Tibial nerve (tissue), 4 donors: ENCODE measurements around the gene SCPEP1. TPM values are rescaled to one million over a fixed set of nuclear protein-coding genes. Genes with fewer than 3 reads are reported as not detected.

Source experiments
- DNase-seq, 2 donors: peaks; one replicate each; pipeline ENCODE4 v3.0.0-alpha.2; 2019; ENCODE audit warnings: low spot score in 2 of 2
- H3K27ac ChIP-seq, 4 donors: fragments of 200-600 bp; sonication (generic) in 3 of 4; one replicate each; pipeline ENCODE4 v1.5.1; 2017 to 2019; ENCODE audit warnings: mild to moderate bottlenecking in 1 of 4
- H3K27me3 ChIP-seq, 2 donors: fragments of 200-600 bp; sonication (generic) in 1 of 2; one replicate each; pipeline versions ENCODE4 v1.5.1 to v1.6.0; 2017 to 2019
- H3K36me3 ChIP-seq, 3 donors: fragments of 200-600 bp; sonication (generic); one replicate each; pipeline ENCODE4 v1.5.1; 2018 to 2019
- H3K4me1 ChIP-seq, 4 donors: fragments of 200-600 bp; sonication (generic) in 3 of 4; one replicate each; pipeline ENCODE4 v1.5.1; 2017 to 2019
- H3K4me3 ChIP-seq, 4 donors: fragments of 200-600 bp; sonication (generic) in 3 of 4; one replicate each; pipeline ENCODE4 v1.5.1; 2017 to 2019; ENCODE audit warnings: mild to moderate bottlenecking in 1 of 4, moderate library complexity in 1 of 4
- H3K9me3 ChIP-seq, 4 donors: fragments of 200-600 bp; sonication (generic) in 3 of 4; one replicate each; pipeline ENCODE4 v1.5.1; 2017 to 2019
- CTCF ChIP-seq, 5 experiments: fragments of 200-600 bp in 3 of 5; fragments of 450-650 bp in 2 of 5; sonication (generic) in 3 of 5; IDR thresholded peaks; one replicate each; pipeline ENCODE4 v1.5.1; 2016 to 2019; ENCODE audit warnings: antibody characterized with exemption in 5 of 5, mild to moderate bottlenecking in 3 of 5, moderate library complexity in 2 of 5
- EP300 ChIP-seq, 2 donors: sonication (generic); formaldehyde crosslinking; IDR thresholded peaks; one replicate each; pipeline ENCODE4 v1.6.1; 2017; ENCODE audit warnings: antibody characterized with exemption in 2 of 2, mild to moderate bottlenecking in 1 of 2
- POLR2A ChIP-seq, 2 donors: fragments of 450-650 bp; IDR thresholded peaks; one replicate each; pipeline ENCODE4 v1.6.1; 2017; ENCODE audit warnings: antibody characterized with exemption in 2 of 2, mild to moderate bottlenecking in 2 of 2, moderate library complexity in 2 of 2
- WGBS, 2 donors: methylation state at CpG; one replicate each; pipeline ENCODE4 v1.1.5; 2018; 5-methylcytosine and 5-hydroxymethylcytosine counted together
- total RNA-seq, 4 donors: library from RNA; depleted of rRNA; stranded (reverse); fragments of >200 nt; gene quantifications; one replicate each; pipeline ENCODE4 v1.1.0, GENCODE V29; 2016

The SCPEP1 gene
- total RNA-seq: 10 to 100 TPM; 50.5 to 70.6 (median 57.2) TPM

GRCh38 chr17:56977673-56978395, at the start of gene SCPEP1:
Gene SCPEP1 (plus strand): TSS chr17:56978131. CDS start chr17:56978160, 29 bp downstream.
- DNase-seq: peak; percentile 74 to 76
- H3K9me3 ChIP-seq: no peaks in the 10 kb centered on the region
- peaks cover 0 to 20% (median 9%) of the 10 kb centered on the region in 4 donors for H3K4me1 ChIP-seq
- TF ChIP-seq EP300 (IDR thresholded peaks at IDR 0.05): peak in 1 of 2 donors; percentile 80
- TF ChIP-seq POLR2A (IDR thresholded peaks at IDR 0.05): peak; percentile 43 to 75
- TF ChIP-seq CTCF (IDR thresholded peaks at IDR 0.05): no peak
- H3K27me3 ChIP-seq: no peaks in the 10 kb centered on the region
- H3K4me3 ChIP-seq: peak within 1 kb of the TSS; percentile 43 to 65 (median 56)
- WGBS, 2 donors: 0 to 1% methylated on average over 29 of the region's 42 CpGs
- H3K36me3 ChIP-seq: peaks cover 0 to 20% (median 0%) of the 10 kb centered on the region in 3 donors
- peak within 1 kb of the TSS; percentile 29 to 78 (median 54) for H3K27ac ChIP-seq

- 93 to 96% methylated on average over 2 of the region's 2 CpGs for whole genome bisulfite sequencing, 2 donors
- H3K9me3 ChIP-seq: no peaks in the 10 kb centered on the region
- H3K36me3 ChIP-seq: no peaks in the 10 kb centered on the region
- H3K27ac ChIP-seq: no peak overlapping the region
- TF ChIP-seq CTCF (IDR thresholded peaks at IDR 0.05): no peak
- no peak for TF ChIP-seq EP300 (IDR thresholded peaks at IDR 0.05)
- TF ChIP-seq POLR2A (IDR thresholded peaks at IDR 0.05): no peak
- H3K4me1 ChIP-seq: no peaks in the 10 kb centered on the region
- no peaks in the 10 kb centered on the region for H3K27me3 ChIP-seq
- DNase-seq: no peak
- H3K4me3 ChIP-seq: no peak overlapping the region
Observed at GRCh38 chr17:56928586-56928985, 49.3 kb upstream of the SCPEP1 start.

GRCh38 chr17:56929362-56929969, 48.5 kb upstream of the SCPEP1 start:
- Histone ChIP-seq H3K27me3 (no peaks in the 10 kb centered on the region), H3K27ac (no peak overlapping the region), H3K4me3 (no peak overlapping the region), H3K9me3 (no peaks in the 10 kb centered on the region), H3K4me1 (no peaks in the 10 kb centered on the region), H3K36me3 (peaks cover 0 to 8% (median 0%) of the 10 kb centered on the region in 3 donors)
- no peak for DNase-seq
- TF ChIP-seq POLR2A (IDR thresholded peaks at IDR 0.05) (no peak), EP300 (IDR thresholded peaks at IDR 0.05) (no peak), CTCF (IDR thresholded peaks at IDR 0.05) (no peak)

- no peak for TF ChIP-seq EP300 (IDR thresholded peaks at IDR 0.05)
- H3K4me3 ChIP-seq: no peak overlapping the region
- 90 to 93% methylated on average over 2 of the region's 2 CpGs for WGBS, 2 donors
- no peak for DNase-seq
- no peak overlapping the region for H3K27ac ChIP-seq
- no peaks in the 10 kb centered on the region for H3K27me3 ChIP-seq
- no peaks in the 10 kb centered on the region for H3K9me3 ChIP-seq
- peaks cover 0 to 21% (median 0%) of the 10 kb centered on the region in 3 donors for H3K36me3 ChIP-seq
- H3K4me1 ChIP-seq: no peaks in the 10 kb centered on the region
Observed at GRCh38 chr17:56930739-56931337, 47.1 kb upstream of the SCPEP1 start.

GRCh38 chr17:56933151-56933745, 44.7 kb upstream of the SCPEP1 start:
- no peaks in the 10 kb centered on the region for H3K27me3 ChIP-seq
- H3K27ac ChIP-seq: no peak overlapping the region
- peaks cover 0 to 44% (median 4%) of the 10 kb centered on the region in 3 donors for H3K36me3 ChIP-seq
- H3K4me3 ChIP-seq: no peak overlapping the region
- no peaks in the 10 kb centered on the region for H3K4me1 ChIP-seq
- no peak for DNase-seq
- TF ChIP-seq EP300 (IDR thresholded peaks at IDR 0.05): no peak
- no peaks in the 10 kb centered on the region for H3K9me3 ChIP-seq
- 93 to 96% methylated on average over 8 of the region's 8 CpGs for WGBS, 2 donors
